Fibroblast of upper back skin (primary cell): ENCODE measurements around the gene CMC2.

ENCODE experiments used
- DNase-seq: peaks from one replicate; pipeline ENCODE4 v3.0.0-alpha.2; 2013

The CMC2 gene

DNA sequence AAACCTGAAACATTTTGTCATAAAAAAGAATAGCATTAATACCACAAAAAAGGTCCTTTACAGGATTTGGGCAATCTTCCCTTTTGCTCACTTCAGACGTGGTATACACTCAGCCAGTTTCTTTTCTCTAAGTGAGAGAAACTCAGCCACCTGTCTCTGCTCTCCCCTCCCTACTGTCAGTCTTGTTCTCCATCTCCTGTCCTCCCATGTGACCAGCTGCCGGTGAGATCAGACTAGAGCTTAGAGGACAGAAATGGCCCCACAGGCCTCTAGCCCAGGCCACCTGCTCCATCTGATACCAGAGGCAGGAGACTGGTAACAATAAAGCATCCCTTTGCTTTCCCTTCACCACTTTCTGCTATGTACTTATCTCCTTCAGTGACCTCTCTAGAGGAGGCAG, 34.9 kb downstream of the CMC2 start:
- DNase-seq = no peak

DNA sequence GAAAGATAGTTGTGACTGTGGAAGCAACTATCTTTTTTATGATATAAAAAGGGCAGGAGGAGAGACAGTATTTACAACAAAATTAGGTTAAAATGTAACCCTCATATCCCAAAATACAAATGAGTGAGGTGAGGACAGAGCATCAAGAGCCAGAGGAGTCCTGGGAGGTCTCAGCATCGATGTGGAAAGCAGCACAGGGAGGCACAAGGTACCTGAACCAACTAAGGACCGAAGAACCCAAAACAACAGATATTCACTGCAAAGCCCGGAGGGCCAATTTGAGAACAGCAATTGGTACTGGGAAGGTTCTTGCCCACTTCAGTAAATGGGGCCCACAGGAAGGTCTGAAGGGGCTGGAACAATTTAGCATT, 37.6 kb downstream of the CMC2 start:
- no peak for DNase-seq

DNA sequence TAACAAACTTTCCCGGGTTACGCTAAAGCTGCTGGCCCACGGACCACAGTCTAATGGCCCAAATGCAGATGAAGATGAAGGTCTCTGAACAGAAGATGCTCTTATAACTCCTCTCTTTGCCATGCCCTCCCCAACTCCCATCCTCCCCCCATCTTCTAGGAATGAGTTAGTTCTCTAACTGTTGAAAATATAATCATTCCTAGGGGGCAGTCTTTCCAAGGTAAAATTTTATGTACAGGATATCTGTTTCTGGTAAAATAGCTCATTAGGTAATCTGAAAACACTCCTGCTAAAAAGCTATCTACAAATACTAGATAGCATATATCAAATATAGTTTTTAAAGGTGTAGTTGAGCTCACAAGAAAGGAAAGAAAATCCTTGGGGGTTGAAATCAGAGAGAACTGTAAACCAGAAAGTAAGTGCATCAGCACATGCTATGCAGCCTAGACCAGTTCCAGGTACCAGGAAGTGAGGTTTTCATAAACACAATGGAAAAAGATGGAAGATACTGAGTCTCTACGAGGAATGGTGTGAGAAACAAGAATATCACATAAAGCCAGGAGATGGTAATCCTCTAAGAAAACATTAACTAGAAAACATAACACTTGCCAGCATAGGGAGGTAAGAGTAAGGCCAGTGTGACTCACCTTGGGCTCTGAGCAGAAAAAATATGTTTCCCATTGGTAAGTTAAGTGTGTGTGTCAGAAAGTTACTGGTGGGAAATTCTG, 38.1 kb downstream of the CMC2 start:
- peak; percentile 41 for DNase-seq

DNA sequence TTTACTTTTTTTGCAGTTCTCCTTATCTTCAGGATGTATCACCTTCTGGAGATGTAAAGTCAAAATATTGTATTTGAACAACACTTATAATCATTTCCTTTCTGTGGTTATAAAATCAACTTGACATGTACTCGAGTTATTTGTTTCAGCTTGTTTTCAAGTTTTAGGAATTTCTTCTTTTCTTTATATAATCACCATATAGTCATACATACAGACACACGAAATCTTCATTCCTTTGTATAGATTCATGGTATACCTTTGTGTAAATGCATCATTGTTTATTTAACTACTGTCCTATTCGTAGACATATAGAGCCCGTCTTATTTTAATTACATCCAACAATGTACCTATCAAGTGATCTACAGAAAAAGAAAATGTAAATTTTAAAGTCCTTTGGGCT, 40.1 kb downstream of the CMC2 start:
- no peak for DNase-seq

DNA sequence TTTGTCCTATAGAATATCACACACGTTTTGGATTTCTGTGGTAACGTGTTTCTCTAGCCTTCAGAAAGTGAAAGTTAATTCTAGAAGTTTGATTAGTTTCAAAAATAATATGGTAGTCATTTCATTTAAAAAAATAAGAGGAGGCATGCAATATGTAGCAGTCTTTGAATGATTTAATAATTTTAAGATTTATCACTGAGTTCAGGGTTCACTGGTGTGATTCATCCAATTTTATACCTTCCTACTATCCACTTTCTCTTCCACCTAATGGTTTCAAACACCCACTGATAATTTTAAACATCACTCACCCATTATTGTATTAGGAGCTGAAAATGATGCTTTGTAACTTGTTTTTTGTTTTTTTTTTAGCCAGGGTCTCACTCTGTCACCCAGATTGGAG, 42.3 kb downstream of the CMC2 start:
- DNase-seq = no peak

DNA sequence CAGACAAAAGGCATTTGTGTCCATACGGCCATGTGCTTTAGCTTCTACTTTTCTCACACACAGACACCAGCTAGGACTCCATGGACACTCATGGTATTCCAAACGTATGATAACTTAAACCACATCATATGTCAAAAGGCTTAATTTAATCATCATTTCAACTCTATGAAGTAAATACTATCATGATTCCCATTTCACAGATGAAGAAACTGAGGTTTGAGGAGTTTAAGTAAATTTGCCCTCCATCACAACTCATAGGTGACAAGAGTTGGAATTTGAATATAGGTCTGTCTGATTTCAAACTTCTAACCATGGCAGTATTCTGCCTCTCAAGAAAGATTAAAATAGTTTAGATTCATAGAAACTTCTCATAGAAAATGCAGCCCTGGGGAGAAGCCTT, 43.8 kb downstream of the CMC2 start:
- DNase-seq = no peak

DNA sequence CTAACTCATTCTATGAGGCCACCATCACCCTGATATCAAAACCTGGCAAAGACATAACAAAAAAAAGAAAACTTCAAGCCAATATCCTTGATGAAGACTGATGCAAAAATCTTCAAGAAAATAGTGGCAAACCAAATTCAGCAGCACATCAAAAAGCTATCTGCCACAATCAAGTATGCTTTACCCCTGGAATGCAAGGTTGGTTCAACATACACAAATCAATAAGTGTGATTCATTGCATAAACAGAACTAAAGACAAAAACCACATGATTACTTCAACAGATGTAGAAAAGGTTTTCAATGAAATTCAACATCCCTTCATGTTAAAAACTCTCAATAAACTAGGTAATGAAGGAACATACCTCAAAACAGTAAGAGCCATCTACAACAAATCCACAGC, 48.4 kb downstream of the CMC2 start:
- no peak for DNase-seq

DNA sequence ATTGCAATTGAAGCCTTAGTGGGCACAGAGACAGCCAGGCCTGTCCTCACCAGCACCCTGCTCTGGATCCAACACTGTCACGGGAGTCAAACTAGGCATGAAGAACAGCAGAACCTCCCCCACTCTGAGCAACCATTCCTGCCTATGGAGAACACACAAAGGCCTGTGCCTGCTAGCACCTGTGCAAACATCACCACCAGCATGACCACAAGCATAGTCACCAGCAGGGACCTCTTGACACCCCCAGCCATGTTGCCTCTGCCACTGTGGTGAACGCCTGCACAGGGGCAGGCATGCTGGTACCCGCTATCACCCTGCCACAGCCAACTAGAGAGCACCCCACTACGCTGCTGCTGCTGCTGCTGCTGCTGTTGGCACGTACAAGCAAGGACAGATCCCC, 51.7 kb downstream of the CMC2 start:
- no peak for DNase-seq

DNA sequence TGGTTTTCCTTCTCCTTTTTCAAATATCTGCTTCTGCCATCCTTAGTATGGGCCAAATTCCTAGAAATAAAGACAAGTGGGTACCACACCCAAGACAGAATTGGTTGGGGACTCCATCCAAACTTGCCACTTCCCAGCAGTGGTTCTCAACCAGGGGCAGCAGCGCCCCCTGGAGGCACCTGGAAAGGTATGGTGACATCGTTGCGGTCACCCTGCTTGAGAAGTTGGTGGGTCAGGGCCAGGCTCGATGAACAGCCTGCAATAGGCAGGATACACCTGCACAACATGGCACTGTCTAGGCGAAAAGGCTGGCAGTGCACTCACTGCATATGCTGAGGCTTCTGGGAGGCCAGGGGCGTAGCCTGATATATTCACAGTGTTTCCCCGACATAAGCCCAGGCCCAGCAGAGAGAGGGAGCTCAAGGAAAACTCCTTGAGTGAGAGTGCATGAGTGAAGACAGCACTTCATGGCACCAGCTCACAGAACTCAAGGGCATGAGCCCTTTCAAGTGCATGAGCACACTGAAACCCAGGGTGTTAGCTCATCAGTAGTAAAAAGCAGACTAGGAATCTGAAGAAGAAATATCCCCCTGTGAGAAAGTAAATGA, 57.7 kb downstream of the CMC2 start:
- peak; percentile 50 for DNase-seq

GRCh38 chr16:80947708-80948625, 58.7 kb downstream of the CMC2 start:
- no peak for DNase-seq

GRCh38 chr16:80947239-80947638, 59.4 kb downstream of the CMC2 start:
- DNase-seq = no peak

DNA sequence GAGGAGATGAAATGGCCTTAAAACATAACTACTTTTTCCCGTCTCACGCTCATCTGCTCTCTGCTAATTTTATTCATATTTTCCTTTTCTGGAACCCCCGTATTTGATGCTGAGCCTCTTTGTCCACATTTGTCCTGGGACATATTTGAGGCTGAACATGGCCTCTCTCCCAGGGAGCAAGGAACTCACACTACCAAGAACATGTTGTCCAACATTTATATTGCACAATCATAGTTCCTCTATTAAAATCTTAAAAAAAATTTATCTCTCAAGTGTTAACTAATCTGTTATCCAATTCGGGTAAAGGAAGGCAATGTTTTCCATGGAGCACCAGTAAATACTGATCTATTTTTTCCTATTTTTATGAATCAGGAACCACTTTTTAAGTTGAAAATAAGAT, 60.2 kb downstream of the CMC2 start:
- DNase-seq = no peak

GRCh38 chr16:80940069-80940856, 66.4 kb downstream of the CMC2 start:
- DNase-seq = peak; percentile 77

GRCh38 chr16:80938879-80939260, 67.8 kb downstream of the CMC2 start:
- DNase-seq = no peak

DNA sequence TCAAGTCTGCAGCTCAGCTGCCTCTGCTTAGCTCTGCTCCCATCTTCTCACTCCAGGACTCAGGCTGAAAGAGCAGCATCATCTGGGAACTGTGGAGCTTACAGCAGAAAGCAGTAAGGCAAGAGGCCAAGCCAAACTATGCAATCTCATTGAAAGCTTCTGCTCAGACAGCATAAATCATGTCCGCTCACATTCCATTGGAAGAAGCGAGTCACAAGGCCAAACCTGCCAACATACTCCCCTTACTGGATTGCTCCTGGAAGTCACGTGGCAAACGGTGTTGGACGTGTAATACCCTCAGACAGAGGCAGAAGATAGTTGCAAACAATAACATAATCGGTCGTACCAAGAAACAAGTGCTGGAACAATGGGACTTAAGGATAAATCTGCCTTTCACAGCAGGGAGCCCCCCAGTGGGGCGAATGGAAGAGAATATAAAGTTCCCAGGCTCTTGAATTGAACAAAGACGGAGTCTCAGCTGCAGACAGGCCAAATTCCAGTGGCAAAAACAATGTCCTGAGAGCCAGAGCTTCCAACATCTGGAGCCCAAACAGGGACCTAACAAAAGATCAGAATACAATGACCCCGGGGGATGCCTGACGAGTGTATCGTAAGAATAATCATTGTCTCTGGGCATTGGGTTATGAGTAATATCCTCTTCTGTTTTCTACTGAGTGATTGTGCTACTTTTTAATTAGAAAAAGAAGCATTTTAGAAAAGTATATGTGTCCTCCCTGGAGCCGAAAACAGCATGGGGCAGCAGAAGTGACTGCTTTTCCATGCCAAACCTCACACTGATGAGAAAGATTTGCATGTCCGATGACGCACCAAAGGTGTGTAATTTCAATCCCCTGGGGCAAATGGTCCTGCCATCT, 68.4 kb downstream of the CMC2 start:
- DNase-seq = peak; percentile 100

DNA sequence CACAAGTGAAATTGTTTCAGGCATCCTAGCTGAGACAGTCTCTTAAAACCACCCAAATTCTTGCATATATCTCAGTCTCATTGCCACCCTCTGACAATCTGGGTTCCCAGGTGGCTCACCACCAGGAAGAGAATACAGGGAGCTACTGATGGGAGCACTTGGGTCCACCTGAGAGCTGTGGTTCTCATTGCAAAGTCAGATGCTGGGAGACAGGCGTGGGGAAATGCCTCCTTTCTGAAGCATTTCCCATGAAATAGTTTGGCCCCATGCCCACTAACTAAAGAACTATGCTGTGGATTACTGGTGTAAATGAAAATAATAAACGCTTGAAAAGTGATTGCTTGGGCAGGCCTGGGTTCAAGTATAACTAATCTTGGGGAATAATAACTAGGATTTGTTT, 70.3 kb downstream of the CMC2 start:
- DNase-seq = peak; percentile 75

DNA sequence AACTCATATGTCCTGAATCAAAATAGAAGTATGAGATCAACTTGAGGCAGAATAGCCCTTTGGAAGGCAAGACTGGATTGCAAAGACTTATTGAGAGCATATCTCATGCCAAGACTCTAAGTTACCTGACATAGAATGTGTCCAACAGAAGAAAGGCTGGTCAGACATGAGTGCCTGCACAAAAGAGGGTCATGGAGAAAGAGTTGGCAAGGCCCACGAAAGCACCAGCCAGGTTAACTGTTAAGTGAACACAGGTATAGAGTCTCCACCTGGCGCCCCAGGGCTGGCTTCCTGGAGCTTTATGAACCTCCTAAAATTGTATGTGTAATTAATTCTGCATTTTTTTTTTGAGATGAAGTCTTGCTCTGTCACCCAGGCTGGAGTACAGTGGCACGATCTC, 71.0 kb downstream of the CMC2 start:
- DNase-seq = no peak

DNA sequence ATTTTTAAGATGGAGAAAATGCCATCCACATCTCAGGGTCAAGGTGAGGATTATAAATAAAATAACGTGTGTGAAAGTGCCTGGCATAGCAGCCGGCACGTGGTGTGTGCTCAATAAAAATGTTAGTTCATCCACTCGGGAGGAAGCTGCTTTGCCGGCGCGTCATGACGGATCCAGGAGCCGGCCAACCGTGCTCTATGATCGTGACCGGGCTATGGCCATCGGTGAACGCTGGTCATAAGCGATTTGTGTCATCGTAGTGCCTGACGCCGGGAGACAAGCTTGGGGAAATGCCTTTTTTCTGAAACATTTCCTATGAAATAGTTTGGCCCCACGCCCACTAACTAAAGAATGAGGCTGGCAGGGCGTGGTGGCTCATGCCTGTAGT, 74.0 kb downstream of the CMC2 start:
- DNase-seq = peak; percentile 80

DNA sequence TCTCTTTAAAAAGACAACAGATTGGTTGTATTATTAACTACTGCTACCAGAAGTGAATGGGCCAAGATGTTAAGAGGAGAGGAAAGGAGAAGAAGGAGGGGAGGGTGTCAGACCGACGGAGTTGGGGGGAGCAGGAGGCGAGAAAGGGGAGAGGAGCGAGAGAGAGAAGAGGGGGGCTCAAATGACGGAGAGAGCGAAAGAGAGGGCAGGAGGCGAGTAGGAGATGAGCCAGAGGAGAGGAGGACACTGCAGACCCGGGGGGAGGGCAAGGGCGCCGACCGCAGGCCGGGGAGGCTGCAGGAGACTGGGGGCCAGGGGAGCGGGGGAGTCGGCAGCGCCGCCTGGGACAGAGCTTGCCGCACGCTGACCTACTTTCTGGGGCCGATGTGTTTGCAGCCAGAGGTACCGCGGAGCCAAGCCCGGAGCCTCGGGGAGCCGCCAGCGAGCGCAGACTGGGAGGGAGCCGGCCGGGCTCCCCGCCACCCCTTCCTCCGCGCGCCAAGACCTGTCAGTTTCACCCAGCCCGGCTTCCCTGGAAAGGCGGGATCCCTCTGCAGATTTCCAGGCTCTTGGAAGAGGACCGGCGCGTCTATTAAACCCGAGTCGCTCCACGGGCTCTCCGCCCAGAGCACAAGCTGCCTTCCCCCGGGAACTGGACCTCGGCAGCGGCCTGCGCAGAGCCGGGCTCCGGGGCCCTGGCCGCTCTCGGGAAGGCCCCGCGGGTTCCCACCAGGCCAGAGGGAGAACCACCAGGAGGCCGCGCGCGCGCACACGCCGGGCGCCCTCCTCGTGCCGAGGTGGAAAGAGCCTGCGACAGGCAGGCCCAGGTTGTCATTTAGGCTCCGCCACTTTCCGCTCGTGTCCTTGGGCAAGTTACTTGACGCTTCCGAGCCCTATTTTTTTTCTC, 74.6 kb downstream of the CMC2 start:
- peak; percentile 66 for DNase-seq

DNA sequence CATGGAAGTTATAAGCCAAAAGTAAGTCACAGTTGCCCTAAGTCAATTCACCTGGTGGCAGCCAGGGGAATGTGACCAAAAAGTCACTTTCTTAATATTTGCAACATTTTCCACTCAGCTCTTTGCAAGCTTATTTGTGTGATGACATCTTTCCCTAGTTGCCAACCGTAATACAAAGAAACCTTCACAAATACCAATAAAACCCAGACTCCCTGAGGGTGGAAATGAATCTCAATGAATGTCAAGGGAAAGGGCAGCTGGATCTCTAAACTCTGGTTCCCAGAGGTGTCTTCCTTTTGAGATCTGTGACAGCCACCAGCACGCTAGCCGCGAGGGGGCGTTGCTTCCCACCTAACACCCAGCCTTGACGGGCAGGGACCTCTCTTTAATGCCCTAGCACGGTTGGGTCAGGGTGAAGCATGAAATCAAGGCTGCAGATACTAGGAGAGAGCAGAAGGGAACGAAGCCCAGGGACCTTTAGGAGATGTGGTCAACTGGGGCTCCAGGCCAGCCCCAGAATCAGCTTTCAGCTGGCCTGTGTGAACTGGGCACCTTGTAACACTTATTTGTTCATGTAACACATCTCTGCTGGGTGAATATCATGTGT, 82.2 kb downstream of the CMC2 start:
- peak; percentile 64 for DNase-seq

- no peak for DNase-seq
Observed at GRCh38 chr16:80923356-80923755, 83.3 kb downstream of the CMC2 start.
